Stimulated activated CD8-positive, alpha-beta memory T cell treated with anti-CD3 and anti-CD28 coated beads, Interleukin-15, amount 100 ng/mL, for 48 hours (primary cell): Measurements from ENCODE around the gene JADE1.
A peak's percentile ranks its signal among the peaks of the same experiment; 100 is the strongest.

Experiments
- DNase-seq, 2 donors: peaks; one replicate each; pipeline ENCODE4 v3.0.0-alpha.2; 2020; ENCODE audit warnings: low read depth in 2 of 2

JADE1 gene

DNA sequence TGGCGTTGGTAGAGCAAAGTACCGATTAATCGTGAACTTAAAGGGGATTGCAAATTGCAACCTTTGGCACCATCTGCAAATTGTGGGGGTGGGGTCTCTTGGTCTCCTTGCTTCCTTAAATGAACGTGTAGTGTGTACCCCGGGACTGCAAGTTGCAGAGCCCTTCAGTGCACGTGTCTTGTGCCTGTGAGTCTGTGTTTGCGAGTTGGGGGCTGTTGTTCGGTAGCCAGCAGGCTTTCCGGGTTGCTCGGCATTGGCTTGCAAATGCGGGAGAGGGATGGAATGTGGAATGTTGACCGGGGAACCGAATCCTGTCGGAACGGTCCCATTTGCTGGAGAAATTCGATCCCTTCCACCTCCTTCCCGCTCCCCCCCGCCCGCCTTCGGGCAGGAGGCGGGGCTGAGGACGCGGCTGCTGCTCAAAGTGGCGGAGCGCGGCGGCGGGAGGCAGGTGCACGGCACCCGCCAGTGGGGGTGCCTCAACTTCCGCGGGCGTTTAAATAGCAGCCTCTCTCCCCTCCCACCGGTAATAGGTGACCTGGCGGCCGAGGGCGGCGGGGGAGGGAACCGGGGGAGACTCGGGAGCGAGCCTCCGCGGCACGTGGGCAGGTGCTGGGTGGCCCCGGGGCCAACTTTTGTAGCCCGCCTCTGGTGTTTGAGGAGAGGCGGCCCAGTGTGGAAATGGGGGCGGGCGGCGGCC, 1.5 kb downstream of the JADE1 start:
- DNase-seq, result peak; percentile 72 to 74

DNA sequence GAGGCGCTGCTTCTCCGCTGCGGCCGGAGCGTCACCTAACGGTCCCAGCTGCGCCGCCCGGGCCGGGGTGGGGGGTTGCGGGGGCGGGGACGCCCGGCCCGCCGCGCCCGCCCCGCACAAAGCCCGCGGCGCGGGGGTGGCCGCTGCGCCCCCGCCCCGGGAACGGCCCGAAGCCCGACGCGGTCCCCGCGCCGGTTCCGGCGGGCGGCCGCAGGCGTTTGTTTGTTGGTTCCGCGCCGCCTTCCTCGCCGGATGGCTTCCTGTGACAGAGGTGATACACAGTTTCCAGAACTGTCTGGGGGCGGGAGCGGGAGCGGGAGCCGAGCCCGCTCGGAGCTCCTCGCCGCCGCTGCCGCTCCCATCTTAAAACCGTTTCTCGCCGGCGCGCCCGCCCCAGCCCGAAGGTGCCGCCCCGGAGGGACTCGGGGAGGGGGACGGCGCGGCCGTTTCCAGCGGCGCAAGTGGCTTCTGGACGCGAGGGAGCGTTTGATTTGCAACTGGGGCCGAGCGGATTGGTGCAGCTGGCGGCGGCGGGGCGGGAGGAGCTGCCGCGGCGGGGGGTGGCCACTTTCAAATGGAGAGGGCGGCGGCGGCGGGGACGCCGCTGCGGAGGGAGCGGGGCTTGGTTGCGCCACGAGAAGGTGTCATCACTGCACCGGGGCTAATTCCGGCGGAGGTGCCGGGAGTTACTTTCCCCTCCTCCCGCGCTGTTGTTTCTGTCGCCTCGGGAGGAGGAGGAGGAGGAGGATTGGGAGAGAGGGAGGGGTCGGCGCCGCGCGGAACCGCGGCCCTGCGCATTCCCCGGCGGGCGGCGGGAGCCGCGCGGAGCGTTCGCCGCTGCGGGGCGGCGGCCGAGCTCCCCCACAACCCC, 2.3 kb downstream of the JADE1 start:
- DNase-seq, result peak; percentile 77 to 85

- peak in 1 of 2 donors; percentile 15 for DNase-seq
These were observed 3.1 kb downstream of the JADE1 start for GRCh38 chr4:128812442-128813235.

GRCh38 chr4:128813965-128814364, 4.5 kb downstream of the JADE1 start:
- no peak for DNase-seq

DNA sequence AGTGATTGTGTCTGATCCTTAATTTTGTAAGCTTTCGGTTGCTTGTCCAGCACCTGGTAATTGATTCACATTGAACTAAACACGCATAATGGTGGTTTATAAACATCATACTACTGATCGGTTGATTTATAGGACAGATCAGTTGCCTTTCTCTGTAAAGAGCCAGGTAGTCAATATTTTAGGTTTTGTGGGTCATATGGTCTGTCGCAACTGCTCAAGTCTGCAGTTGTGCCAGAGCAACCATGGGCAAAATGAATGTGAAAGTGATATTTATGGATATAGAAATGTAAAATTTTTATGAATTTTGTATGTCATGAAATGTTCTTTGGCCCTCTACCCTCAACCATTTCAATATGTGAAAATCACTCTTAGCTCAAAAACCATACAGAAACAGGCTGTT, 8.9 kb downstream of the JADE1 start:
- no peak for DNase-seq

DNA sequence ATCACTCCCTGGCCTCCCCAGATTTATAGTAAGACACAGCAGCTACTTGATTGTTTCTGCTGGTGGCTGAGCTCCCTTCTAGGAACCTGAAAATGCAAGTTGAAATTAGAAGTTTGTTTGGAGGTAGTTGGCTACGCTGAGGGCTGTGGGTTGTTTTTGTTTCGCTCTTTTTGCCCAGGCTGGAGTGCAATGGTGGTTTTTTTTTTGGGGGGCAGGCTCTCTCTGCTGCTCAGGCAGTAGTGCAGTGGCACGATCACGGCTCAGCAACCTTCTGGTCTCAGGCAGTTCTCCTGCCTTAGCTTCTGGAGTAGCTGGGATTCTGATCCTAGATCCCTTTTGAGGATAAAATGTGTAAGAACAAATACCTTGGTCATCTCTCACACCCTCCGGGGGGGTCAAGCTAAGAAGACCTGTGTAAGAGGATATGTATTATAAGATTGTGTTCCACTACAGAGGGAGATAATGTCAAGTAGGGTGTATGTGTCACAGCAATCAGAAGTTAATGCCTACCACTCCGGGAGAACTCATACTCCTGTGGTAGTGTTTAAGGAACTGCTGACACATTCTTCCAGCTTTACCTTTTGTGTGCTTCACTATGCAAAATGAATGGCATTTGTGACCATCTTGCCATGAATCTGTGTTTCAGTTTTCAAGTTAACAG, 9.7 kb downstream of the JADE1 start:
- DNase-seq, result no peak

- no peak for DNase-seq
These were observed 11.2 kb downstream of the JADE1 start for GRCh38 chr4:128820671-128821070.

DNA sequence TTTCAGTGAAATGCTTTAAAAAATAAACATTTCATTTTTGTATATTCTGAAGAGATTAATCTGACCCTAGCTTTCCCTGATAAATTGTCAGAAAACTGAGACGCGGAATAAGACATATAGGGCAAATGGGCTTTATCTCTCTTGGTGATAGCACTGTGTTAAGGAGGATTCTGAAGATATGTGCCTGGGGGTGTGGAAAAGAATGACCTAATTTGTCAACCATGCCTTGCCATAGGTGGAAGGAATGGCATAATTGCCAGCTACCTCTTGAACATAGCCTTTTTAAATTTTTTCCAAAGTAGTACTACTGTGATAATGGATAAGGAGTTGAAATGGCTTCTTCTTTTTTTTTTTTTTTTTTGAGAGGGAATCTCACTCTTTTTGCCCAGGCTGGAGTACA, 11.7 kb downstream of the JADE1 start:
- DNase-seq, result no peak

GRCh38 chr4:128823025-128823661, 13.6 kb downstream of the JADE1 start:
- DNase-seq, result no peak

DNA sequence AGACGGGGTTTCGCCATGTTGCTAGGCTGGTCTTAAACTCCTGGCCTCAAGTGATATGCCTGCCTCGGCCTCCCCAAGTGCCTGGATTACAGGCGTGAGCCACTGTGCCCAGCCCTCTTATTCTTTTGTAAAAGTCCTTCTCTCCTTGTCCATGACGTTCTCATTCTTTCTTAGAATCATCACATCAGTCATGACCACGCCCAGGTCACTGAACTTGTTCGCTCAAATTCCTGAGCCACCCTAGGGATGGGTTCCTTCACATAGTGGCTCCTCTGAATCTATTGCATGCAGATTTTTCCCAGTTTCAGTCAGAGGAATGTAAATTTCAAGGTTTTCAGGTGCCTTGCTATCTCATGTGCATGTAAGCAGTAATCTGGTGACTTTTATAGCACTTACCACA, 15.7 kb downstream of the JADE1 start:
- DNase-seq, result no peak

- DNase-seq, result no peak
These were observed 17.8 kb downstream of the JADE1 start for GRCh38 chr4:128827296-128827695.

GRCh38 chr4:128830906-128831503, 21.5 kb downstream of the JADE1 start:
- no peak for DNase-seq

DNA sequence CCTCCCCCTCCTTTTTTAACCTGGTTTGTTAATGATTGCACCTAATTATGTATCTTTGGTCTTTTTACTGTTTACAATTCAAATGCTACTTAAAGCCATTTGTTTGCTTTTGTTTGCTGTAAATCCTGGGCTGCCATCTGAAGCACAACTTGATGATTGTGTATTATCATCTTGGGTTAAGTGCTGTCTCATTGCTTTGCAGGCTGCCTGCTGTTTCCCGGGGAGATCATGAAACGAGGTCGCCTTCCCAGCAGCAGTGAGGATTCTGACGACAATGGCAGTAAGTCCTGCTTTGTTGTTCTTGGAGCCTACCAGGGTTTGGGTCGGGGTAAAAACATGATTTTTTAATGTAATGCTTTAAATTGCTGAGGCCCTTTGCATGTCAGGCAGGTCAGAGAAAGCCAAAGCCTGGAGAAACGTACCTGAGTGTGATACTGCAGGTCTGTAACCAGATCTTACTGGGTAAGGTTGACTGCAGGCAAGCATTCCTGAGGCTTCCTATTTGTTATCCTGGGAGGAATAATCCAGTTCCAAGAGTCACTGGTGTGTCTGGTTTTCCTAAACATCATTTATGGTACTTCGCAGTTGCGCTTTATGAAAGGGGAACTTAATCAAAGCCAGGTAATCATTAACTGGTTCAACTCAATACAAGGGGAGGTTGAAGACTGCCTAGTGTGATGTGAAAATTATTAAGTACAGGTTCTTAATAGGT, 22.2 kb downstream of the JADE1 start:
- no peak for DNase-seq

DNA sequence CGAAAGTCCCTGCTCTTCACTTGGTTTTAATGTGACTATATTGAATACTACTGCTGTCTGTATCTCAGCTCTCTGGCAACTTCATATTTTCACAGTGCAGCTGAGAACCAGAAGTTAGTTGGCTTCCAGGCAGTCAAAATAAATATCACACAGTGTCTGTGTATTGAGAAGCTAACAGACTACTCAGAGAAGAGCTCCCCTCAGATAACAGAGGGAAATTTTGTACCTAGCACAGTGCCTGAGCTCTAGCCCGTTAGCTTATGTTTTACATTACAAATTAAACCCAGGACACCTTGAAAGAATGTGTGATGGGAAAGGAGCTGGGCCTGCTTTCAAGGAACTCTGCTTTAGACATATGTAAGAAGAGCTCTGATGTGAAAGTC, 22.7 kb downstream of the JADE1 start:
- no peak for DNase-seq

DNA sequence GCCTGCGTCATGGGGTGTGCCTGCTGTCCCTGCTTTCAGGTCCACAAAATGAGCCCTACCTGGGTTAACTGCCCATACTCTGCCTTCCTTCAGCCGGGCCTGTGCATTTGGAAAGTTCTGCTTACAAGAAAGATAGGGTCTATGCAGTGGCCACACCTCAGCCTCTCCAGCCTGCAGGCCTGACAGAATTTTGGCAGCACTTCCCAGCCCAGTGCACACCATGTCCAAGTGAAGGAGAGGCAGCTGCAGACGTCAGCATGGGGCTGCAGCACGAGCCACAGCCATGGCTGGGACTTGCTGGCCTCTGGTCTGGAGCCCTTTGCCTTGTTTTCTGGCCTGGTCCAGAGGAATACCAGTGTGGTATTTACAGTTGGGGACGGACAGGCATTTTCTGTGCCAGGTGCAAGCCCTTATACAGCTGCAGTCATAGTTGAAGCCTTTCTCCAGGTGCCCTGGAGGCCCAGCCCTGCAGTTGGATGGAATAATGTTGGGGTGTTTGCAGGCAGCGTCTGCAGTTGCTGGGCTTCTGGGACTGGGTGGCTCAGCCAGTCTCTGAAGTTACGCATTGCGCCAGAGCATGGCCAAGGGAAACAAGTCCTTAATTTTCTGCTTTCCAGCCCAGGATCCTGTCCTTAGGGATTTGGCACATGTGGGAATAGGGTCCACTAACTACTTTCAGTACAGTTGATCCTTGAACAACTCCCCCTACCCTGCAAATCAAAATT, 26.2 kb downstream of the JADE1 start:
- DNase-seq, result no peak

GRCh38 chr4:128837198-128837597, 27.7 kb downstream of the JADE1 start:
- DNase-seq, result no peak

DNA sequence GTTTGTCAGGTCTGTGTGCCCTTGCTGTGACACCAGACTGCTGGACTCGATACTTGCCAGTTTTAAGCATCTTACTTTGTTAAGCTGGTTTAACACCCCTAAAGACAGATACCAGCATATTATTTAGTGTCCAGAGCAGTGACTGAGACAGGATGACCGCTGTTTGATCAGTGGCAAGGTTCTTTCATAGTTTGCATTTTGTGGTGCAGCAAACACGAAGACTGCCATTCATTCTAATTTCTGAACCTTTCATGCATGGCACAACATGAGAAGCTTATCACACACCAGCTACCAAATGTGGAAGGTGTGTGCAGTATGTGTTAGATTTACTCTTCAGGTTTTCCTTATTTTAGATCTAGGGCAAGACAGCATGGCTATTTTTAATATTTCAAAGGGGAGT, 28.2 kb downstream of the JADE1 start:
- DNase-seq, result no peak

DNA sequence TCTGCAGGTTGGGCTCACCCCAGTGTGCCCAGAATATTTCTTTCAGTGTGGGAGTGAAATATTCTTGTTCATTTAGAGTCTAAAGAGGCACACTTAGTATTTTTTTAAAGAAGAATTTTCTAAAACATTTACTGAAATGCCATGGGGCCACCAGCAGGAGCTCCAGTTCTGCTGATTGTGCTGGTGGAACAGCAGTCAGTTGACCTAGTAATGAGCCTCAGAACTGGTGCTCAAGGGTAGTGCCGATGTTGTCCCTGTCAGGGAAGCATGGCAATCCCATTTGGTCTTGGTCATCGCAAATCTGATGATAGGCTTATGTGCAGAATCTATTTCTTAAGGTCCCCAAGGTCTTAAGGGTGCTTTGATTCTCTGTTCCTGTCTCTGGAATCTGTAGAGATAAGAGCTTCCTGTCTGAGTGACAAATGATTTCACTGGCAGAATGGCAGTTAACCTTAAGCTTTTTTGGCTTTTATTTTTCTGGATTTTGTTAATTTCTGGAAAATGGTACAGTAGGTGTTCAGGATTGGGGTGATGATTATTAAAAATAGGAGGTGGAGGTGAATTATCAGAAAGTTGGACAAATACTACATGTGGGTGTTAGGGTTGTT, 31.3 kb downstream of the JADE1 start:
- DNase-seq, result no peak

GRCh38 chr4:128841402-128841801, 31.9 kb downstream of the JADE1 start:
- DNase-seq, result no peak
